K562 (cell line): ENCODE results near the gene PJA1. TPM values are rescaled to one million over a fixed set of nuclear protein-coding genes. Genes with fewer than 3 reads are reported as not detected.

ENCODE experiments used
- ATAC-seq: fragments of 200-7000 bp; cut with Tn5 transposase; 3 replicates; pipeline ENCODE4 v1.9.1; 2020; ENCODE audit warnings: moderate library complexity
- BruUV-seq: library from RNA; stranded (reverse); fragments of 400-500 nt; replicated peaks from 2 replicates; lab custom pipeline; 2021; lab: Mats Ljungman, UMichigan
- CTCF ChIA-PET: fragments of 300-600 bp; formaldehyde crosslinking; extraction: SDS; loops from one replicate; lab custom pipeline; 2021; ENCODE audit warnings: low intra/inter-chr PET ratio; lab: Yijun Ruan, JAX
- POLR2A ChIA-PET: fragments of 300-600, 350-650 bp; sonication (Branson Sonifier 250); formaldehyde crosslinking; extraction: SDS; loops from one replicate; lab custom pipeline; 2021; ENCODE audit warnings: antibody characterized with exemption, inconsistent platforms; lab: Yijun Ruan, JAX
- DNase-seq, 4 experiments: peaks; one replicate each; pipeline versions ENCODE4 v3.0.0 to v3.0.0-alpha.2; 2011 to 2018; ENCODE audit warnings: low spot score in 3 of 4, mixed read lengths in 3 of 4; ENCODE audit errors: extremely low read depth in 1 of 4
- FAIRE-seq: peaks from 2 replicates; lab custom pipeline; 2011; peaks lifted over from hg19 to GRCh38; lab: Jason Lieb, UNC
- H2AFZ ChIP-seq: 2 replicates; pipeline ENCODE4 v1.6.0; 2011; ENCODE audit warnings: low read depth, low read length, control low read depth, inconsistent platforms
- H3K27ac ChIP-seq: fragments of 200-600 bp; 3 replicates; pipeline ENCODE4 v1.8.0; 2011; ENCODE audit warnings: low read depth, mild to moderate bottlenecking, control low read depth, inconsistent platforms, low read length, moderate library complexity, mixed read lengths; ENCODE audit errors: extremely low read depth
- H3K27me3 ChIP-seq, 2 experiments: fragments of 300-600 bp in 1 of 2; 2 replicates in 1 of 2; 3 replicates in 1 of 2; pipeline versions ENCODE4 v1.6.0 to v1.8.0; 2011; ENCODE audit warnings: inconsistent platforms in 2 of 2, low read length in 2 of 2, mild to moderate bottlenecking in 1 of 2, mixed read lengths in 1 of 2, moderate library complexity in 1 of 2; ENCODE audit not compliant: control insufficient read depth in 2 of 2, insufficient read depth in 2 of 2
- H3K36me3 ChIP-seq: fragments of 300-600 bp; 3 replicates; pipeline ENCODE4 v1.8.0; 2011; ENCODE audit warnings: mild to moderate bottlenecking, low read length, inconsistent platforms; ENCODE audit not compliant: control insufficient read depth, insufficient read depth
- H3K4me1 ChIP-seq, 2 experiments: fragments of 200-600 bp in 1 of 2; replicated peaks in 1 of 2; 2 replicates in 1 of 2; 3 replicates in 1 of 2; pipeline versions ENCODE4 v1.5.1 to v1.8.0; 2011; ENCODE audit warnings: inconsistent platforms in 2 of 2, low read length in 2 of 2, mild to moderate bottlenecking in 1 of 2, mixed read lengths in 1 of 2, moderate library complexity in 1 of 2; ENCODE audit not compliant: control insufficient read depth in 2 of 2, insufficient read depth in 2 of 2
- H3K4me2 ChIP-seq: 2 replicates; pipeline ENCODE4 v1.6.1; 2011; ENCODE audit warnings: low read length, control low read depth, inconsistent platforms, mixed read lengths; ENCODE audit not compliant: insufficient read depth
- H3K4me3 ChIP-seq: fragments of 200-600 bp; sonication (generic), shearing (Covaris generic); 2 replicates; pipeline ENCODE4 v1.5.1; 2016; ENCODE audit warnings: control low read depth, inconsistent platforms
- H3K79me2 ChIP-seq: fragments of 200-600 bp; 3 replicates; pipeline ENCODE4 v1.8.0; 2011; ENCODE audit warnings: low read length, inconsistent platforms; ENCODE audit not compliant: control insufficient read depth, insufficient read depth
- H3K9ac ChIP-seq, 2 experiments: 2 replicates each; pipeline versions ENCODE4 v1.6.0 to v1.6.1; 2011; ENCODE audit warnings: low read depth in 2 of 2, low read length in 2 of 2, control low read depth in 1 of 2, inconsistent platforms in 1 of 2, mild to moderate bottlenecking in 1 of 2, mixed read lengths in 1 of 2; ENCODE audit not compliant: insufficient read depth in 1 of 2
- H3K9me1 ChIP-seq: one replicate; pipeline ENCODE4 v1.6.0; 2011; ENCODE audit warnings: inconsistent platforms, mild to moderate bottlenecking, low read length, moderate library complexity; ENCODE audit not compliant: control insufficient read depth, insufficient read depth
- H3K9me3 ChIP-seq: replicated peaks from 2 replicates; pipeline ENCODE4 v1.5.1; 2011; ENCODE audit warnings: low read depth, low read length, inconsistent platforms; ENCODE audit not compliant: control insufficient read depth, insufficient read depth
- H4K20me1 ChIP-seq: replicated peaks from 2 replicates; pipeline ENCODE4 v1.6.1; 2011; ENCODE audit warnings: low read length, inconsistent platforms, mixed read lengths; ENCODE audit not compliant: control insufficient read depth, insufficient read depth
- CEBPZ ChIP-seq: fragments of 150-350 bp; IDR thresholded peaks from 2 replicates; pipeline ENCODE4 v1.6.1; 2014; ENCODE audit warnings: low read depth, mild to moderate bottlenecking, low read length, borderline replicate concordance
- DDX20 ChIP-seq: fragments of 450-650 bp; IDR thresholded peaks from 2 replicates; pipeline ENCODE4 v1.6.1; 2016; ENCODE audit warnings: missing genetic modification characterization, low read depth, mild to moderate bottlenecking, missing compliant biosample characterization, moderate library complexity
- E2F5 ChIP-seq: sonication (generic); formaldehyde crosslinking; IDR thresholded peaks from 2 replicates; pipeline ENCODE4 v1.8.0; 2022; ENCODE audit warnings: mild to moderate bottlenecking, missing genetic modification reagents
- ETV1 ChIP-seq: fragments of 450-650 bp; conservative IDR thresholded peaks from 2 replicates; pipeline ENCODE4 v1.6.1; 2016; ENCODE audit warnings: missing genetic modification characterization, control low read depth, low read depth, missing compliant biosample characterization
- FOXO4 ChIP-seq: fragments of 450-650 bp; formaldehyde crosslinking; IDR thresholded peaks from 2 replicates; pipeline ENCODE4 v1.4.0; 2020; ENCODE audit warnings: mild to moderate bottlenecking, moderate library complexity
- GTF2E2 ChIP-seq: fragments of 200-800 bp; sonication (Bioruptor generic); IDR thresholded peaks from 2 replicates; pipeline ENCODE4 v1.6.1; 2016; ENCODE audit warnings: missing genetic modification characterization, missing compliant biosample characterization
- JUNB ChIP-seq: fragments of 450-650 bp; formaldehyde crosslinking; conservative IDR thresholded peaks from 2 replicates; pipeline ENCODE4 v1.4.0; 2020; ENCODE audit warnings: mild to moderate bottlenecking
- NCOA2 ChIP-seq, 2 experiments: fragments of 450-650 bp; IDR thresholded peaks; 2 replicates each; pipeline ENCODE4 v1.6.1; 2018; ENCODE audit warnings: mild to moderate bottlenecking in 2 of 2, moderate library complexity in 1 of 2; ENCODE audit not compliant: partially characterized antibody in 2 of 2
- RBM14 ChIP-seq: fragments of 200-400 bp; formaldehyde crosslinking; IDR thresholded peaks from 2 replicates; pipeline ENCODE4 v1.6.1; 2018; ENCODE audit warnings: low read depth, mild to moderate bottlenecking, low read length, moderate library complexity, borderline replicate concordance; ENCODE audit not compliant: insufficient read depth
- THRA ChIP-seq: fragments of 450-650 bp; IDR thresholded peaks from 2 replicates; pipeline ENCODE4 v1.6.1; 2017; ENCODE audit warnings: mild to moderate bottlenecking, moderate library complexity
- ZNF277 ChIP-seq: fragments of 250-450 bp; sonication (Bioruptor Pico); IDR thresholded peaks from 2 replicates; pipeline ENCODE4 v1.8.0; 2022; ENCODE audit warnings: inconsistent platforms, mild to moderate bottlenecking, moderate library complexity, borderline replicate concordance
- ZNF696 ChIP-seq: fragments of 250-450 bp; sonication (Bioruptor Pico); conservative IDR thresholded peaks from 2 replicates; pipeline ENCODE4 v1.4.0; 2020; ENCODE audit warnings: mild to moderate bottlenecking, moderate library complexity
- WGBS: fragments of 100-300 bp; shearing (Covaris generic); methylation state at CpG from one replicate; pipeline ENCODE4 v1.1.6; 2016; ENCODE audit warnings: low coverage, mixed read lengths; ENCODE audit not compliant: insufficient coverage; ENCODE audit errors: missing lambda C conversion rate; 5-methylcytosine and 5-hydroxymethylcytosine counted together
- in situ Hi-C: fragments of 300-500 bp; cut with MboI; formaldehyde crosslinking; loops from 4 replicates; pipeline ENCODE4 v1.15.0; 2018; ENCODE audit warnings: inconsistent platforms, mixed read lengths
- intact Hi-C: fragments of 100-400 bp; cut with micrococcal nuclease; formaldehyde crosslinking; loops from 2 replicates; pipeline ENCODE4 v1.14.2; 2022
- polyA plus RNA-seq, 8 experiments: library from polyadenylated mRNA; depleted of rRNA in 4 of 8; stranded (reverse) in 5 of 8; unstranded in 3 of 8; fragments of >200 nt; fragmentation: Nextera tagmentation in 2 of 8; fragmentation: Illumina TruSeq in 1 of 8; extraction: Ambion mirVana in 2 of 8; extraction: Trizol in 1 of 8; gene quantifications; 2 replicates each; pipeline versions ENCODE4 v1.2.1 to v1.2.3, GENCODE V29; 2011 to 2014; ENCODE audit warnings: inconsistent platforms in 1 of 8, missing spikeins in 1 of 8
- total RNA-seq, 7 experiments: library from RNA; depleted of rRNA in 6 of 7; stranded (reverse); fragments of >200 nt in 6 of 7; fragmentation: Illumina TruSeq in 2 of 7; extraction: Trizol in 2 of 7; gene quantifications; 2 replicates each; pipeline versions ENCODE4 v1.2.1 to v1.2.3, GENCODE V29; 2011 to 2021; ENCODE audit warnings: low replicate concordance in 1 of 7

The PJA1 gene
- total and polyA plus RNA-seq, 9 of the 15 experiments (the other 6 are each of a cell fraction or from before 2014, with no cell fraction given): 1.6 to 6.0 (median 4.0) TPM

- TF ChIP-seq ZNF696: no peak
- TF ChIP-seq ETV1 (tag): no peak
These were observed 46.4 kb upstream of the PJA1 start (continued) for GRCh38 chrX:69211701-69212100.

GRCh38 chrX:69210581-69210980 lies 45.3 kb upstream of the PJA1 start:
- in situ Hi-C loops (loop anchor here (10.0 kb wide), 2 partner anchors 126 to 386 kb away; partner anchors contain the start of gene EFNB1), intact Hi-C loops (no loop called here)
- Histone ChIP-seq H3K4me2 (no peak overlapping the region), H3K9me3 (no peaks in the 10 kb centered on the region), H3K9me1 (no peaks in the 10 kb centered on the region), H3K79me2 (no peaks in the 10 kb centered on the region), H3K4me1 (no peaks in the 10 kb centered on the region), H3K9ac (no peak overlapping the region), H3K27me3 (peaks cover 0 to 7% of the 10 kb centered on the region in 2 experiments; a peak in 1 of 5 replicates), H3K36me3 (no peaks in the 10 kb centered on the region), H2AFZ (no peak overlapping the region), H3K4me3 (no peak overlapping the region), H3K27ac (no peak overlapping the region), H4K20me1 (no peaks in the 10 kb centered on the region)
- DNase-seq: no peak
- FAIRE-seq: no peak
- ATAC-seq: no peak
- POLR2A ChIA-PET: interaction anchor here (0.6 to 0.7 kb wide), 2 partner anchors 88 to 297 kb away, joined by 3 to 4 read pairs; no protein-coding TSS in a partner anchor
- no TSS peak for BruUV-seq
- CTCF ChIA-PET: no interaction called here
- WGBS: 5% methylated on average over 2 of the region's 3 CpGs
- TF ChIP-seq DDX20 (tag) (no peak), JUNB (no peak), GTF2E2 (tag) (no peak), ZNF277 (no peak), RBM14 (no peak), E2F5 (CRISPR knock-in tag) (no peak), THRA (no peak), NCOA2 (IDR thresholded peaks at IDR 0.05; ENCODE audit: partially characterized antibody in 2 of 2) (no peak), CEBPZ (no peak), FOXO4 (no peak)
